Lower leg skin (tissue), 3 donors: ENCODE data around the gene SMC6.

Source experiments
- CTCF ChIP-seq, 3 donors: fragments of 450-650 bp; IDR thresholded peaks; one replicate each; pipeline ENCODE4 v1.5.1; 2016; ENCODE audit warnings: antibody characterized with exemption in 3 of 3, mild to moderate bottlenecking in 3 of 3, moderate library complexity in 2 of 3
- POLR2A ChIP-seq, 2 donors: fragments of 450-650 bp; IDR thresholded peaks; one replicate each; pipeline ENCODE4 v1.6.1; 2016 to 2017; ENCODE audit warnings: antibody characterized with exemption in 2 of 2, mild to moderate bottlenecking in 1 of 2, moderate library complexity in 1 of 2

- no peak for TF ChIP-seq CTCF (IDR thresholded peaks at IDR 0.05)
- no peak for TF ChIP-seq POLR2A (IDR thresholded peaks at IDR 0.05)
Observed at GRCh38 chr2:17756668-17757067, 3.1 kb upstream of the SMC6 start.
